Measurements from ENCODE around the gene GRWD1.

Gene GRWD1

GRCh38 chr19:48445606-48446481, at the start of gene GRWD1:
Gene GRWD1, plus strand, starts transcription at chr19:48445983. Its CDS starts 23 bp downstream, at chr19:48446006.
- DNase-seq = peak; percentile 95

- no peak for DNase-seq
Measured at GRCh38 chr19:48396016-48396823, 49.6 kb upstream of the GRWD1 start.

- DNase-seq = no peak
Measured at GRCh38 chr19:48396824-48397176, 49.0 kb upstream of the GRWD1 start.

GRCh38 chr19:48397263-48398101, 48.3 kb upstream of the GRWD1 start:
- no peak for DNase-seq

GRCh38 chr19:48398102-48398374, 47.7 kb upstream of the GRWD1 start:
- no peak for DNase-seq

- peak; percentile 82 for DNase-seq
Measured at GRCh38 chr19:48398375-48399235, 47.2 kb upstream of the GRWD1 start.

GRCh38 chr19:48400018-48400742, 45.6 kb upstream of the GRWD1 start:
- peak; percentile 65 for DNase-seq

- DNase-seq = no peak
Measured at GRCh38 chr19:48401287-48401686, 44.5 kb upstream of the GRWD1 start.

- no peak for DNase-seq
Measured at GRCh38 chr19:48403606-48404005, 42.2 kb upstream of the GRWD1 start.

GRCh38 chr19:48405010-48405659, 40.6 kb upstream of the GRWD1 start:
- DNase-seq = no peak

GRCh38 chr19:48405850-48406249, 39.9 kb upstream of the GRWD1 start:
- no peak for DNase-seq

- DNase-seq = no peak
Measured at GRCh38 chr19:48413879-48414587, 31.8 kb upstream of the GRWD1 start.

- DNase-seq = no peak
Measured at GRCh38 chr19:48415395-48415794, 30.4 kb upstream of the GRWD1 start.

- DNase-seq = no peak
Measured at GRCh38 chr19:48415806-48416221, 30.0 kb upstream of the GRWD1 start.

- no peak for DNase-seq
Measured at GRCh38 chr19:48417421-48417820, 28.4 kb upstream of the GRWD1 start.

GRCh38 chr19:48418317-48419064, 27.3 kb upstream of the GRWD1 start:
- no peak for DNase-seq

GRCh38 chr19:48419158-48419920, 26.4 kb upstream of the GRWD1 start:
- no peak for DNase-seq

- no peak for DNase-seq
Measured at GRCh38 chr19:48421548-48421947, 24.2 kb upstream of the GRWD1 start.

- no peak for DNase-seq
Measured at GRCh38 chr19:48424694-48425219, 21.0 kb upstream of the GRWD1 start.
